ENCODE measurements around the gene ARPP19. TPM values are rescaled to one million over a fixed set of nuclear protein-coding genes. Genes with fewer than 3 reads are reported as not detected.
"Not testable (repeated sequence)": the region's sequence is repeated elsewhere in the genome, so short reads cannot be mapped to it uniquely, and the experiment has no call there.

Gene ARPP19
- polyA plus RNA-seq, 1 donor from 2014 or later, result 254 TPM

DNA sequence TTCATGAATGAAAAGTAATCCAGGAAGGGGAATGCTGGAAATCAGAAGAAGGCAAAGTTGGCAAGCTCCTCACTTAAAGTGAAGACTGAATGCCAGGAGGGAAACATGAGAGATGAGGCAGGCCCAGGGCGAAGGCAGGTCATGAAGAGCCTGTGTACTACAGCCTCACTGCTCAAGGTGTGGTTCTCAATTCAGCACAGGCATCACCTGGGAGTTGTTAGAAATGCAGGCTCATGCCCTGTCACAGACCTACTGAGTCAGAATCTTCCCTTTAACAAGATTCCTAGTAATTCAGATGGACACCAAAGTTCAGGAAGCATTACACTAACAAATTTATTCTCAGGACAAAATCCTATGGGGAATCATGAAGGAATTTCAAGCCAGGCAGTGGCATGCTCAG lies 54.3 kb downstream of the ARPP19 start:
- Histone ChIP-seq H3K79me2 (replicated peaks; ENCODE audit: insufficient read depth, low read length) (peaks cover 44% of the 10 kb centered on the region), H3K27ac (ENCODE audit: low read length) (no peak overlapping the region), H3K36me3 (ENCODE audit: insufficient read depth, low read length) (no peaks in the 10 kb centered on the region), H2AFZ (ENCODE audit: low read depth, low read length) (no peak overlapping the region), H3K4me3 (ENCODE audit: low read length) (no peak overlapping the region), H3K27me3 (ENCODE audit: insufficient read depth, low read depth, low read length) (no peaks in the 10 kb centered on the region), H4K20me1 (ENCODE audit: insufficient read depth) (no peaks in the 10 kb centered on the region), H3K9ac (ENCODE audit: low read length) (no peak overlapping the region), H3F3A (ENCODE audit: insufficient read depth, low read length, poor library complexity, severe bottlenecking) (no peaks in the 10 kb centered on the region), H3K4me2 (ENCODE audit: low read length) (no peak overlapping the region), H3K9me2 (ENCODE audit: insufficient read depth, low read length) (no peaks in the 10 kb centered on the region), H3K9me3 (ENCODE audit: low read length) (no peaks in the 10 kb centered on the region)
- TF ChIP-seq, protein P1, sequence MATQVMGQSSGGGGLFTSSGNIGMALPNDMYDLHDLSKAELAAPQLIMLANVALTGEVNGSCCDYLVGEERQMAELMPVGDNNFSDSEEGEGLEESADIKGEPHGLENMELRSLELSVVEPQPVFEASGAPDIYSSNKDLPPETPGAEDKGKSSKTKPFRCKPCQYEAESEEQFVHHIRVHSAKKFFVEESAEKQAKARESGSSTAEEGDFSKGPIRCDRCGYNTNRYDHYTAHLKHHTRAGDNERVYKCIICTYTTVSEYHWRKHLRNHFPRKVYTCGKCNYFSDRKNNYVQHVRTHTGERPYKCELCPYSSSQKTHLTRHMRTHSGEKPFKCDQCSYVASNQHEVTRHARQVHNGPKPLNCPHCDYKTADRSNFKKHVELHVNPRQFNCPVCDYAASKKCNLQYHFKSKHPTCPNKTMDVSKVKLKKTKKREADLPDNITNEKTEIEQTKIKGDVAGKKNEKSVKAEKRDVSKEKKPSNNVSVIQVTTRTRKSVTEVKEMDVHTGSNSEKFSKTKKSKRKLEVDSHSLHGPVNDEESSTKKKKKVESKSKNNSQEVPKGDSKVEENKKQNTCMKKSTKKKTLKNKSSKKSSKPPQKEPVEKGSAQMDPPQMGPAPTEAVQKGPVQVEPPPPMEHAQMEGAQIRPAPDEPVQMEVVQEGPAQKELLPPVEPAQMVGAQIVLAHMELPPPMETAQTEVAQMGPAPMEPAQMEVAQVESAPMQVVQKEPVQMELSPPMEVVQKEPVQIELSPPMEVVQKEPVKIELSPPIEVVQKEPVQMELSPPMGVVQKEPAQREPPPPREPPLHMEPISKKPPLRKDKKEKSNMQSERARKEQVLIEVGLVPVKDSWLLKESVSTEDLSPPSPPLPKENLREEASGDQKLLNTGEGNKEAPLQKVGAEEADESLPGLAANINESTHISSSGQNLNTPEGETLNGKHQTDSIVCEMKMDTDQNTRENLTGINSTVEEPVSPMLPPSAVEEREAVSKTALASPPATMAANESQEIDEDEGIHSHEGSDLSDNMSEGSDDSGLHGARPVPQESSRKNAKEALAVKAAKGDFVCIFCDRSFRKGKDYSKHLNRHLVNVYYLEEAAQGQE (IDR thresholded peaks at IDR 0.05; ENCODE audit: borderline replicate concordance), result no peak
- TF ChIP-seq, protein P2, sequence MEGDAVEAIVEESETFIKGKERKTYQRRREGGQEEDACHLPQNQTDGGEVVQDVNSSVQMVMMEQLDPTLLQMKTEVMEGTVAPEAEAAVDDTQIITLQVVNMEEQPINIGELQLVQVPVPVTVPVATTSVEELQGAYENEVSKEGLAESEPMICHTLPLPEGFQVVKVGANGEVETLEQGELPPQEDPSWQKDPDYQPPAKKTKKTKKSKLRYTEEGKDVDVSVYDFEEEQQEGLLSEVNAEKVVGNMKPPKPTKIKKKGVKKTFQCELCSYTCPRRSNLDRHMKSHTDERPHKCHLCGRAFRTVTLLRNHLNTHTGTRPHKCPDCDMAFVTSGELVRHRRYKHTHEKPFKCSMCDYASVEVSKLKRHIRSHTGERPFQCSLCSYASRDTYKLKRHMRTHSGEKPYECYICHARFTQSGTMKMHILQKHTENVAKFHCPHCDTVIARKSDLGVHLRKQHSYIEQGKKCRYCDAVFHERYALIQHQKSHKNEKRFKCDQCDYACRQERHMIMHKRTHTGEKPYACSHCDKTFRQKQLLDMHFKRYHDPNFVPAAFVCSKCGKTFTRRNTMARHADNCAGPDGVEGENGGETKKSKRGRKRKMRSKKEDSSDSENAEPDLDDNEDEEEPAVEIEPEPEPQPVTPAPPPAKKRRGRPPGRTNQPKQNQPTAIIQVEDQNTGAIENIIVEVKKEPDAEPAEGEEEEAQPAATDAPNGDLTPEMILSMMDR (IDR thresholded peaks at IDR 0.05; ENCODE audit: poor library complexity, severe bottlenecking), result no peak
- TF ChIP-seq EZH2 (IDR thresholded peaks at IDR 0.05; ENCODE audit: borderline replicate concordance, insufficient read depth, low read length, poor library complexity, severe bottlenecking), result no peak
- TF ChIP-seq EP300 (conservative IDR thresholded peaks at IDR 0.05; ENCODE audit: poor library complexity, severe bottlenecking), result no peak
- TF ChIP-seq SMC3 (conservative IDR thresholded peaks at IDR 0.05; ENCODE audit: poor library complexity), result no peak
- TF ChIP-seq POLR2AphosphoS5 (IDR thresholded peaks at IDR 0.05), result no peak
- no peak for TF ChIP-seq MXI1 (conservative IDR thresholded peaks at IDR 0.05; ENCODE audit: poor library complexity, severe bottlenecking)
- no peak for TF ChIP-seq TAF1 (IDR thresholded peaks at IDR 0.05; ENCODE audit: low read depth)
- no peak for TF ChIP-seq RAD21 (conservative IDR thresholded peaks at IDR 0.05)

DNA sequence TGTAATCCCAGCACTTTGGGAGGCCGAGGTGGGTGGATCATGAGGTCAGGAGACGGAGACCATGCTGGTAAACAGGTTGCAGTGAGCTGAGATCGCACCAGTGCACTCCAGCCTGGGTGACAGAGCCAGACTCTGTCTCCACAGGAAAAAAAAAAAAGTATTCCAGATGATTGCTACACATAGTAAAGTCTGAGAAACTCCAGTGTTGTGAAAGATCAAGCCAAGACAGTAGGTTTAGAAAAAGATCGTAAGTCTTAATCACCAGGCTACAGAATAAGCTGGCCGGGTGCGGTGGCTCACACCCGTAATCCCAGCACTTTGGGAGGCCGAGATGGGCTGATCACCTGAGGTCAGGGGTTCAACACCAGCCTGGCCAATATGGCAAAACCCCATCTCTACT lies 56.0 kb downstream of the ARPP19 start:
- not testable (repeated sequence) for H4K20me1 ChIP-seq (ENCODE audit: insufficient read depth); H3K4me2 ChIP-seq (ENCODE audit: low read length)
- H3K79me2 ChIP-seq (replicated peaks; ENCODE audit: insufficient read depth, low read length), result peaks cover 42% of the 10 kb centered on the region

DNA sequence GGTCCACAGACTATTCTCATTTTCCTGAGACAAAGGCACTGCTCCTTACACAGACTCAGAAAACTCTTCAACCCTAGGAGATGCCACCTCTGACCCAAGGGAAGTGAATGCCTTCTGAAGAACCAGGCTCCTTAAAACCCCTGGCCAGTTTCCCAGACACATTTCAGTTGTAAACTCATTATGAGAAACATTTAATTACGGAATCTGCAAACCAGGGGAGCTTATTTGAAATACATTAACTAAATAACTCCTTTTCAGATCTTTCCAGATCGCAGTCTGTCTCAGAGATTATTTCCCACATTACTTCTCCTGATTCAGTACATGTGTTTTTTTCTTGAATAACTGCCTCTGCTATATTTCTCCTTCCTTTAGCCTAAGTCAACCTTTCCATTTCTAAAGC lies 57.7 kb downstream of the ARPP19 start:
- Histone ChIP-seq H3K79me2 (replicated peaks; ENCODE audit: insufficient read depth, low read length) (peaks cover 30% of the 10 kb centered on the region), H3K9ac (ENCODE audit: low read length) (no peak overlapping the region), H3K27me3 (ENCODE audit: insufficient read depth, low read depth, low read length) (no peaks in the 10 kb centered on the region)

More for the DNA sequence above, 56.0 kb downstream of the ARPP19 start:
- not testable (repeated sequence) for H3K27ac ChIP-seq (ENCODE audit: low read length); H3K9me3 ChIP-seq (ENCODE audit: low read length); H2AFZ ChIP-seq (ENCODE audit: low read depth, low read length); H3K4me3 ChIP-seq (ENCODE audit: low read length); H3K36me3 ChIP-seq (ENCODE audit: insufficient read depth, low read length); H3K9ac ChIP-seq (ENCODE audit: low read length); H3K9me2 ChIP-seq (ENCODE audit: insufficient read depth, low read length); H3F3A ChIP-seq (ENCODE audit: insufficient read depth, low read length, poor library complexity, severe bottlenecking); H3K27me3 ChIP-seq (ENCODE audit: insufficient read depth, low read depth, low read length)

More for the DNA sequence above, 57.7 kb downstream of the ARPP19 start:
- no peaks in the 10 kb centered on the region for H3F3A ChIP-seq (ENCODE audit: insufficient read depth, low read length, poor library complexity, severe bottlenecking)
- no peak overlapping the region for H3K4me2 ChIP-seq (ENCODE audit: low read length)
- H3K27ac ChIP-seq (ENCODE audit: low read length), result no peak overlapping the region
- H4K20me1 ChIP-seq (ENCODE audit: insufficient read depth), result no peaks in the 10 kb centered on the region
- H3K36me3 ChIP-seq (ENCODE audit: insufficient read depth, low read length), result no peaks in the 10 kb centered on the region
- no peaks in the 10 kb centered on the region for H3K9me3 ChIP-seq (ENCODE audit: low read length)
- H3K9me2 ChIP-seq (ENCODE audit: insufficient read depth, low read length), result no peaks in the 10 kb centered on the region
- H2AFZ ChIP-seq (ENCODE audit: low read depth, low read length), result no peak overlapping the region
- H3K4me3 ChIP-seq (ENCODE audit: low read length), result no peak overlapping the region
- TF ChIP-seq POLR2AphosphoS5 (IDR thresholded peaks at IDR 0.05) (no peak), TAF1 (IDR thresholded peaks at IDR 0.05; ENCODE audit: low read depth) (no peak), MXI1 (conservative IDR thresholded peaks at IDR 0.05; ENCODE audit: poor library complexity, severe bottlenecking) (no peak)
- TF ChIP-seq, protein P1 (IDR thresholded peaks at IDR 0.05; ENCODE audit: borderline replicate concordance), result no peak
- TF ChIP-seq, protein P2 (IDR thresholded peaks at IDR 0.05; ENCODE audit: poor library complexity, severe bottlenecking), result no peak
